ENCODE measurements around the gene PCDHA11. TPM values are rescaled to one million over a fixed set of nuclear protein-coding genes. Genes with fewer than 3 reads are reported as not detected.
"Not testable (repeated sequence)": the region's sequence is repeated elsewhere in the genome, so short reads cannot be mapped to it uniquely, and the experiment has no call there.

PCDHA11 gene
- total RNA-seq, 4 donors from 2014 or later, result not detected

GRCh38 chr5:140823475-140823874 lies 45.3 kb upstream of the PCDHA11 start:
- peaks cover 0 to 24% (median 14%) of the 10 kb centered on the region in 3 donors for H3K27me3 ChIP-seq
- ATAC-seq (no peak), DNase-seq (no peak)
- TF ChIP-seq, protein P1, sequence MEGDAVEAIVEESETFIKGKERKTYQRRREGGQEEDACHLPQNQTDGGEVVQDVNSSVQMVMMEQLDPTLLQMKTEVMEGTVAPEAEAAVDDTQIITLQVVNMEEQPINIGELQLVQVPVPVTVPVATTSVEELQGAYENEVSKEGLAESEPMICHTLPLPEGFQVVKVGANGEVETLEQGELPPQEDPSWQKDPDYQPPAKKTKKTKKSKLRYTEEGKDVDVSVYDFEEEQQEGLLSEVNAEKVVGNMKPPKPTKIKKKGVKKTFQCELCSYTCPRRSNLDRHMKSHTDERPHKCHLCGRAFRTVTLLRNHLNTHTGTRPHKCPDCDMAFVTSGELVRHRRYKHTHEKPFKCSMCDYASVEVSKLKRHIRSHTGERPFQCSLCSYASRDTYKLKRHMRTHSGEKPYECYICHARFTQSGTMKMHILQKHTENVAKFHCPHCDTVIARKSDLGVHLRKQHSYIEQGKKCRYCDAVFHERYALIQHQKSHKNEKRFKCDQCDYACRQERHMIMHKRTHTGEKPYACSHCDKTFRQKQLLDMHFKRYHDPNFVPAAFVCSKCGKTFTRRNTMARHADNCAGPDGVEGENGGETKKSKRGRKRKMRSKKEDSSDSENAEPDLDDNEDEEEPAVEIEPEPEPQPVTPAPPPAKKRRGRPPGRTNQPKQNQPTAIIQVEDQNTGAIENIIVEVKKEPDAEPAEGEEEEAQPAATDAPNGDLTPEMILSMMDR (IDR thresholded peaks at IDR 0.05 in 4 of 5, conservative IDR thresholded peaks at IDR 0.05 in 1 of 5), result no peak
- TF ChIP-seq POLR2A (IDR thresholded peaks at IDR 0.05), result no peak
- intact Hi-C loops (cut with DNase I; ENCODE audit: low total_unique reads) (no loop called here), in situ Hi-C loops (cut with MboI; ENCODE audit: low sequenced_read_pairs in 4 of 4) (no loop called here)
- no peaks in the 10 kb centered on the region for H3K4me1 ChIP-seq
- H3K9me3 ChIP-seq, result peaks cover 0 to 4% (median 0%) of the 10 kb centered on the region in 3 donors
- no peak overlapping the region for H3K27ac ChIP-seq
- H3K36me3 ChIP-seq, result no peaks in the 10 kb centered on the region
- no peak overlapping the region for H3K4me3 ChIP-seq

- TF ChIP-seq POLR2A (IDR thresholded peaks at IDR 0.05), result no peak
- TF ChIP-seq, protein P1 (IDR thresholded peaks at IDR 0.05 in 4 of 5, conservative IDR thresholded peaks at IDR 0.05 in 1 of 5), result no peak
- Histone ChIP-seq H3K27ac (no peak within 1 kb of the TSS), H3K9me3 (peaks cover 0 to 4% (median 0%) of the 10 kb centered on the region in 3 donors), H3K36me3 (no peaks in the 10 kb centered on the region), H3K4me3 (no peak within 1 kb of the TSS), H3K27me3 (peaks cover 0 to 21% (median 15%) of the 10 kb centered on the region in 3 donors), H3K4me1 (no peaks in the 10 kb centered on the region)
- DNase-seq (no peak), ATAC-seq (no peak)
- in situ Hi-C loops (cut with MboI; ENCODE audit: low sequenced_read_pairs in 4 of 4), result no loop called here
- intact Hi-C loops (cut with DNase I; ENCODE audit: low total_unique reads), result no loop called here
Measured at GRCh38 chr5:140827704-140828361, 40.9 kb upstream of the PCDHA11 start, which contains the start of gene PCDHA6. Gene PCDHA6 (plus strand): TSS chr5:140827960. CDS start chr5:140828092, 132 bp downstream.

GRCh38 chr5:140828362-140828737 lies 40.4 kb upstream of the PCDHA11 start:
- no peak for TF ChIP-seq POLR2A (IDR thresholded peaks at IDR 0.05)
- TF ChIP-seq, protein P1 (IDR thresholded peaks at IDR 0.05 in 4 of 5, conservative IDR thresholded peaks at IDR 0.05 in 1 of 5), result no peak
- Histone ChIP-seq H3K36me3 (no peaks in the 10 kb centered on the region), H3K27ac (no peak overlapping the region), H3K4me3 (no peak overlapping the region), H3K9me3 (peaks cover 0 to 4% (median 0%) of the 10 kb centered on the region in 3 donors), H3K4me1 (no peaks in the 10 kb centered on the region), H3K27me3 (peaks cover 0 to 21% (median 15%) of the 10 kb centered on the region in 3 donors)
- in situ Hi-C loops (cut with MboI; ENCODE audit: low sequenced_read_pairs in 4 of 4) (no loop called here), intact Hi-C loops (cut with DNase I; ENCODE audit: low total_unique reads) (no loop called here)
- ATAC-seq (no peak), DNase-seq (no peak)

DNA sequence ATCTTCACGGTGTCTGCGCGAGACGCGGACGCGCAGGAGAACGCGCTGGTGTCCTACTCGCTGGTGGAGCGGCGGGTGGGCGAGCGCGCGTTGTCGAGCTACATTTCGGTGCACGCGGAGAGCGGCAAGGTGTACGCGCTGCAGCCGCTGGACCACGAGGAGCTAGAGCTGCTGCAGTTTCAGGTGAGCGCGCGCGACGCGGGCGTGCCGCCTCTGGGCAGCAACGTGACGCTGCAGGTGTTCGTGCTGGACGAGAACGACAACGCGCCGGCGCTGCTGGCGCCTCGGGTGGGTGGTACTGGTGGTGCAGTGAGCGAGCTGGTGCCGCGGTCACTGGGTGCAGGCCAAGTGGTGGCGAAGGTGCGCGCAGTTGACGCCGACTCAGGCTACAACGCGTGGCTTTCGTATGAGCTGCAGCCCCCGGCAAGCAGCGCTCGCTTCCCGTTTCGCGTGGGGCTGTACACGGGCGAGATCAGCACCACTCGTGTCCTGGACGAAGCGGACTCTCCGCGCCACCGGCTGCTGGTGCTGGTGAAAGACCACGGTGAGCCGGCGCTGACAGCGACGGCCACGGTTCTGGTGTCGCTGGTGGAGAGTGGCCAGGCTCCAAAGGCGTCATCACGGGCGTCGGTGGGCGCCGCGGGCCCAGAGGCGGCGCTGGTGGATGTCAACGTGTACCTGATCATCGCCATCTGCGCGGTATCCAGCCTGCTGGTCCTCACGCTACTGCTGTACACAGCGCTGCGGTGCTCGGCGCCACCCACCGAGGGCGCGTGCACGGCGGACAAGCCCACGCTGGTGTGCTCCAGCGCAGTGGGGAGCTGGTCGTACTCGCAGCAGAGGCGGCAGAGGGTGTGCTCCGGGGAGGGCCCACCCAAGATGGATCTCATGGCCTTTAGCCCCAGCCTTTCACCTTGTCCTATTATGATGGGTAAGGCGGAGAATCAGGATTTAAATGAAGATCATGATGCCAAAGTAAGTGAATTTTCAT lies 39.0 kb upstream of the PCDHA11 start:
- H3K27ac ChIP-seq; H3K36me3 ChIP-seq; in situ Hi-C loops (cut with MboI; ENCODE audit: low sequenced_read_pairs in 4 of 4); ATAC-seq; H3K4me3 ChIP-seq; intact Hi-C loops (cut with DNase I; ENCODE audit: low total_unique reads); H3K9me3 ChIP-seq; DNase-seq; H3K4me1 ChIP-seq: not testable (repeated sequence)
- peaks cover 0 to 21% (median 15%) of the 10 kb centered on the region in 3 donors for H3K27me3 ChIP-seq

GRCh38 chr5:140833993-140834392 lies 34.8 kb upstream of the PCDHA11 start, which contains the start of gene PCDHA7:
Gene PCDHA7 (plus strand): TSS chr5:140834269. CDS start chr5:140834384, 115 bp downstream.
- peak within 1 kb of the TSS in 1 of 4 donors; percentile 28 for H3K4me3 ChIP-seq
- no peak for TF ChIP-seq POLR2A (IDR thresholded peaks at IDR 0.05)
- TF ChIP-seq, protein P1 (IDR thresholded peaks at IDR 0.05 in 4 of 5, conservative IDR thresholded peaks at IDR 0.05 in 1 of 5), result no peak
- H3K27ac ChIP-seq, result no peak within 1 kb of the TSS
- intact Hi-C loops (cut with DNase I; ENCODE audit: low total_unique reads) (no loop called here), in situ Hi-C loops (cut with MboI; ENCODE audit: low sequenced_read_pairs in 4 of 4) (no loop called here)
- no peaks in the 10 kb centered on the region for H3K9me3 ChIP-seq
- no peak for ATAC-seq
- peaks cover 0 to 10% (median 7%) of the 10 kb centered on the region in 3 donors for H3K27me3 ChIP-seq
- DNase-seq, result no peak
- H3K36me3 ChIP-seq, result no peaks in the 10 kb centered on the region
- no peaks in the 10 kb centered on the region for H3K4me1 ChIP-seq

DNA sequence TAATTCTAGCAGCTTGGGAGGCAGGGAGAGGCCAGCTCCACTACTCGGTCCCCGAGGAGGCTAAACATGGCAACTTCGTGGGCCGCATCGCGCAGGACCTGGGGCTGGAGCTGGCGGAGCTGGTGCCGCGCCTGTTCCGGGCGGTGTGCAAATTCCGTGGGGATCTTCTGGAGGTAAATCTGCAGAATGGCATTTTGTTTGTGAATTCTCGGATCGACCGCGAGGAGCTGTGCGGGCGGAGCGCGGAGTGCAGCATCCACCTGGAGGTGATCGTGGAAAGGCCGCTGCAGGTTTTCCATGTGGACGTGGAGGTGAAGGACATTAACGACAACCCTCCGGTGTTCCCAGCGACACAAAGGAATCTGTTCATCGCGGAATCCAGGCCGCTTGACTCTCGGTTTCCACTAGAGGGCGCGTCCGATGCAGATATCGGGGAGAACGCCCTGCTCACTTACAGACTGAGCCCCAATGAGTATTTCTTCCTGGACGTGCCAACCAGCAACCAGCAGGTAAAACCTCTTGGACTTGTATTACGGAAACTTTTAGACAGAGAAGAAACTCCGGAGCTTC lies 34.2 kb upstream of the PCDHA11 start:
- H3K9me3 ChIP-seq; in situ Hi-C loops (cut with MboI; ENCODE audit: low sequenced_read_pairs in 4 of 4); intact Hi-C loops (cut with DNase I; ENCODE audit: low total_unique reads); H3K36me3 ChIP-seq; DNase-seq; H3K4me1 ChIP-seq; ATAC-seq; H3K27ac ChIP-seq: not testable (repeated sequence)
- H3K4me3 ChIP-seq, result peak overlapping the region in 1 of 4 donors; percentile 28
- H3K27me3 ChIP-seq, result peaks cover 0 to 13% (median 11%) of the 10 kb centered on the region in 3 donors
